HUES64 (cell line): ENCODE results near the gene CLCNKA.

ENCODE experiments used
- H3K27ac ChIP-seq: 2 replicates; pipeline ENCODE4 v1.7.0; 2013; ENCODE audit warnings: low read depth, low read length, inconsistent platforms
- H3K27me3 ChIP-seq: 2 replicates; pipeline ENCODE4 v1.6.1; 2013; ENCODE audit warnings: mild to moderate bottlenecking, low read length; ENCODE audit not compliant: insufficient read depth
- H3K36me3 ChIP-seq: 2 replicates; pipeline ENCODE4 v1.6.1; 2013; ENCODE audit warnings: mild to moderate bottlenecking, low read length; ENCODE audit not compliant: insufficient read depth
- H3K4me1 ChIP-seq: 2 replicates; pipeline ENCODE4 v1.6.1; 2013; ENCODE audit warnings: mild to moderate bottlenecking, low read length, moderate library complexity; ENCODE audit not compliant: insufficient read depth
- H3K4me3 ChIP-seq: 2 replicates; pipeline ENCODE4 v1.5.1; 2013; ENCODE audit warnings: mild to moderate bottlenecking, low read length, moderate library complexity
- H3K9ac ChIP-seq: 2 replicates; pipeline ENCODE4 v1.6.1; 2013; ENCODE audit warnings: mild to moderate bottlenecking, low read depth, low read length
- H3K9me3 ChIP-seq: 2 replicates; pipeline ENCODE4 v1.6.1; 2013; ENCODE audit warnings: low read depth, low read length; ENCODE audit not compliant: insufficient read depth
- WGBS: fragments of 150-250, 120-280 bp; methylation state at CpG from one replicate; pipeline ENCODE4 v1.1.7; 2013; ENCODE audit warnings: missing lambda C conversion rate; 5-methylcytosine and 5-hydroxymethylcytosine counted together

The CLCNKA gene

DNA sequence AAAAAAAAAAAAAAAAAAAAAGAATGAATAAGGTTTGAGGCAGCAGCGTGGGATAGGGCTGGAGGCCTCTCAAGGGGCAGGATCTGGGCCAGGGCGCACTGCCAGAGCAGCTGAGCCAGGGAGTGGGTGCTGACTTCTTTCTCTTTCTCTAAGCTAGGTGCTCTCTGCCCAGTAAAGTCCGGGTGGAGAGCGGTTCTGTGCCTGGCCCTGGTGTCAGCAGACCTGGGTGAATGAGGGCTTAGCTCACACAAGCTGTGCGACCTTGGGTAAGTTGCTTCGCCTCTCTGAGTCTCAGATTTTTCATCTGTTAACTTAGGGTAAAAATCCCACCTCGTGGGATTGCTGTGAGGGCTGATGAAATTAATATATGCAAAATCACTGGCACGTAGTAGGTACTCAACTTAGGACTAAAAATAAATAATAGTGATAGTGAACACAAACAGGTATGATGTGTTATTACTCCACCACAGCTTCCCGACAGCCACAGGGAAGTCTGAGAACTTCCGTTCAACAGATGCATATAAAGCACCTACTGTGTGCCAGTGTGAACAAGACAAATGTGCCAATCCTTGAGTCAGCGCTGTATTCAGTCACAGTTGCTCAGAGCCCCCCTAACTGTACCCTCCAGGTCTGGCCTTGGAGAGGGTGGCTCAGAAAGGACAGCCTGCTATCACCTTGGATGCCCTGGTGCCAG lies 53.6 kb downstream of the CLCNKA start:
- Histone ChIP-seq H3K9ac (no peak overlapping the region), H3K4me1 (0 out of 2 replicates have a peak, but pooled peaks cover 8% of the 10 kb centered on the region), H3K4me3 (no peak overlapping the region), H3K36me3 (no peaks in the 10 kb centered on the region), H3K27me3 (peaks cover 47% of the 10 kb centered on the region), H3K9me3 (no peaks in the 10 kb centered on the region), H3K27ac (no peak overlapping the region)
- 92% methylated on average over 11 of the region's 11 CpGs for WGBS

DNA sequence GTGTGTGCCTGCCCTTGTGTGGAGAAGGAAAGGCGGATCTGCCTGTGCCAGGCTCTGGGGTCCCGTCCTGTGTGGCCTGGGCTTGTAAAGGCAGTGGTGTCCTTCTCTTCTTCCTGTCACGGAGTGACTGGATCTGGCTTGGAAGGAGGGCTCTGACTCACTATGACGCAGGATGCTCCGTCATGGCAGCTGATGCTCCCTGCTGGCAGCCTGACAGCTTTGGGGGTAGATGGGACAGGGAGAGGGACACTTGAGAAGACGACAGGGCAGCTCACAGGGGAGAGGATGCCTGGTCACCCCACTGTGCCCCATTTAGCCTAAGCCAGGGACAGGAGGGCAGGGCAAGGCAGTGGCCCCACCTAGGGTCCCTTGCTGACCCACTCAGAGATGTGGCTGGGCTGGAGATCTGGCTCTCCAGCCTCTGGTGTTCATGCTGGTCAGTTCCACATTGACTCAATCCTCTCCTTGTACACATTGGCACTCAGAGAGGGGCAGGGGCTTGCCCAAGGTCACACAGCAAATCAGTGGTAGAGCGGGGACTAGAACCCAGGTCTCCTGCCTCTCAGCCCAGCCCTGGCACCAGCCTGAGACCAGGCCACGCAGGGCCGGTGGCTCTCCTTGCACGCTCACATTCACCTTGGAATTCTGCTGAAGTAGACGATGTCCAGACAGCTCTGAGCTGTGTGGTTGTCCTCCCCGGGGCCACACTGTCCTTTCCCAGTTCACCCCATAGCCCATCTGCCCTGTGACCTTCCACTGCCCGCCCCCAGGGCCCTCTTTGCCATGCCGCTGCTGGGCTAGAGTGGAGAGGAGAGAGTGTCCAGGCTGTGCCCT lies 54.4 kb downstream of the CLCNKA start:
- no peaks in the 10 kb centered on the region for H3K36me3 ChIP-seq
- no peak overlapping the region for H3K27ac ChIP-seq
- 74% methylated on average over 13 of the region's 14 CpGs for WGBS
- peaks cover 46% of the 10 kb centered on the region for H3K27me3 ChIP-seq
- no peak overlapping the region for H3K9ac ChIP-seq
- H3K4me3 ChIP-seq = no peak overlapping the region
- H3K9me3 ChIP-seq = no peaks in the 10 kb centered on the region
- 0 out of 2 replicates have a peak, but pooled peaks cover 8% of the 10 kb centered on the region for H3K4me1 ChIP-seq

DNA sequence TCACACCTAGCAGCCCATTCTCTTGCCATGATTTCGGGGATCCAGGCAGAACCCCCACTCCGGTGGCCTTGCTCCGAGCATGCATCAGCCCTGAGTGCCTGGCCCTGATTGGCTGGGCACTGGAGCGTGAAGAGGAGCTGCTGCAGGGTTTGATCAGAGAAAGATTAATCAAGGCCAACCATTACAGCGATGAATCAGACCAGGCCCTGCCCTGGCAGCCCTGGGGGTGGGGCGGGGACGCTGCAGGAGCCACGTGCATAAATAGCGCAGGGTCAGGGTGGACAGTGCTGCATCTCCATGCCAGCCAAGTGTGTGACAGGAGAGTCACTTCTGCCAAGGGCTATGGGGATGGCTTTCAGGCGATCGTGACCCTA lies 55.0 kb downstream of the CLCNKA start:
- 0 out of 2 replicates have a peak, but pooled peaks cover 8% of the 10 kb centered on the region for H3K4me1 ChIP-seq
- no peak overlapping the region for H3K27ac ChIP-seq
- H3K27me3 ChIP-seq = peaks cover 43% of the 10 kb centered on the region
- no peak overlapping the region for H3K9ac ChIP-seq
- 86% methylated on average over 11 of the region's 11 CpGs for WGBS
- H3K36me3 ChIP-seq = no peaks in the 10 kb centered on the region
- no peaks in the 10 kb centered on the region for H3K9me3 ChIP-seq
- H3K4me3 ChIP-seq = no peak overlapping the region

DNA sequence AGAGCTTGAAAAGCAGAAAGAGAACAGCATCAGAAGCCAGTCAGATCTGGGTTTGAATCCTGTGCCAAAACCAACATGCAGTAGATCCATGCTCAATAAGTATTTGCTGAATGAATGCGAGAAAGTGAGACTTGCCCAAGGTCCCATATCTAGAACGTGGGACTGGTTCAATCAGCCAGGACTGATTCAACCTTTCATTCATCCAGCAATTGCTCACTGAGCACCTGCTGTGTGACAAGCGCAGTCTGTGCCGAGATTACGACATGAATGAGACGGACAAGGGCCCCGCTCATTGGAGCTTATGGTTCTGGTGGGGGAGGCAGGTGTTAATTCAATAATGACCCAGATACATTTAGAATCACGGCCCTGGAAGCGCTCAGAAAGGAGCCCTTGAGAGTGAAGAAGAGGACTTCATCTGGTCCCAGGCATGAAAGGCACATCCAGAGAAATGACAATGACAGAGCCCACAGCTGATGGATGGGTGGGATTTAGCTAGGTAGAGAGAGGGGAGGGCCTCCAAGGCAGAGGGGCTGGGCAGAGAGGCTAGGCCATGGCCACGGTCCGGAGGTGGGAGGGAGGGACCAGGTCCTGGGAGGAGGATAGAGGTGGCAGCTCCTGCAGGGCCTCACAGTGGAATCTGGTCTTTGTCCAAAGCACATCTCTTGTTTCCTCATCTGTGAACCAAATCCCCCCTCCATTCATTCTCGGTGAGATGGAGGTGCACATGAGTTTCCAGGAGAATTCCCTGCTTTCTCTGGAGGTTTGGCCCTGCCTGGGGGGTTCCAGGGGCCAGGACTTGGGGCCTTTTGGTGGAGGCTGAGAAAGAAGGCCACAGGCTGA lies 55.8 kb downstream of the CLCNKA start:
- Histone ChIP-seq H3K4me3 (no peak overlapping the region), H3K4me1 (0 out of 2 replicates have a peak, but pooled peaks cover 8% of the 10 kb centered on the region), H3K36me3 (no peaks in the 10 kb centered on the region), H3K27me3 (peaks cover 35% of the 10 kb centered on the region), H3K27ac (no peak overlapping the region), H3K9ac (no peak overlapping the region), H3K9me3 (no peaks in the 10 kb centered on the region)
- WGBS = 85% methylated on average over 12 of the region's 12 CpGs

- H3K27me3 ChIP-seq = peaks cover 22% of the 10 kb centered on the region
- no peaks in the 10 kb centered on the region for H3K9me3 ChIP-seq
- H3K36me3 ChIP-seq = no peaks in the 10 kb centered on the region
- no peak overlapping the region for H3K27ac ChIP-seq
- H3K9ac ChIP-seq = no peak overlapping the region
- no peak overlapping the region for H3K4me3 ChIP-seq
- WGBS = 35% methylated on average over 10 of the region's 10 CpGs
- H3K4me1 ChIP-seq = 0 out of 2 replicates have a peak, but pooled peaks cover 5% of the 10 kb centered on the region
These were observed 57.3 kb downstream of the CLCNKA start for GRCh38 chr1:16078925-16079656.

GRCh38 chr1:16080422-16081150 lies 58.8 kb downstream of the CLCNKA start:
- Histone ChIP-seq H3K9me3 (no peaks in the 10 kb centered on the region), H3K4me1 (0 out of 2 replicates have a peak, but pooled peaks cover 2% of the 10 kb centered on the region), H3K36me3 (no peaks in the 10 kb centered on the region), H3K27me3 (peaks cover 9% of the 10 kb centered on the region), H3K4me3 (no peak overlapping the region), H3K27ac (no peak overlapping the region), H3K9ac (no peak overlapping the region)
- WGBS = 92% methylated on average over 5 of the region's 5 CpGs

GRCh38 chr1:16081636-16082035 lies 59.8 kb downstream of the CLCNKA start:
- H3K9ac ChIP-seq = no peak overlapping the region
- H3K4me3 ChIP-seq = no peak overlapping the region
- no peaks in the 10 kb centered on the region for H3K27me3 ChIP-seq
- 0 out of 2 replicates have a peak, but pooled peaks cover 2% of the 10 kb centered on the region for H3K4me1 ChIP-seq
- whole genome bisulfite sequencing = 90% methylated on average over 9 of the region's 9 CpGs
- no peaks in the 10 kb centered on the region for H3K36me3 ChIP-seq
- no peaks in the 10 kb centered on the region for H3K9me3 ChIP-seq
- no peak overlapping the region for H3K27ac ChIP-seq

GRCh38 chr1:16082283-16083038 lies 60.6 kb downstream of the CLCNKA start:
- Histone ChIP-seq H3K4me1 (0 out of 2 replicates have a peak, but pooled peaks cover 2% of the 10 kb centered on the region), H3K9me3 (no peaks in the 10 kb centered on the region), H3K36me3 (no peaks in the 10 kb centered on the region), H3K4me3 (no peak overlapping the region), H3K27me3 (no peaks in the 10 kb centered on the region), H3K27ac (no peak overlapping the region), H3K9ac (no peak overlapping the region)
- 61% methylated on average over 9 of the region's 9 CpGs for WGBS

GRCh38 chr1:16083486-16083885 lies 61.6 kb downstream of the CLCNKA start:
- no peak overlapping the region for H3K9ac ChIP-seq
- 0 out of 2 replicates have a peak, but pooled peaks cover 2% of the 10 kb centered on the region for H3K4me1 ChIP-seq
- no peak overlapping the region for H3K4me3 ChIP-seq
- no peak overlapping the region for H3K27ac ChIP-seq
- 86% methylated on average over 5 of the region's 5 CpGs for WGBS
- no peaks in the 10 kb centered on the region for H3K27me3 ChIP-seq
- H3K9me3 ChIP-seq = no peaks in the 10 kb centered on the region
- H3K36me3 ChIP-seq = no peaks in the 10 kb centered on the region
